ENCODE data around the gene CCDC192. TPM values are rescaled to one million over a fixed set of nuclear protein-coding genes. Genes with fewer than 3 reads are reported as not detected.

The CCDC192 gene
- total RNA-seq, 1 donor from 2014 or later: not detected

DNA sequence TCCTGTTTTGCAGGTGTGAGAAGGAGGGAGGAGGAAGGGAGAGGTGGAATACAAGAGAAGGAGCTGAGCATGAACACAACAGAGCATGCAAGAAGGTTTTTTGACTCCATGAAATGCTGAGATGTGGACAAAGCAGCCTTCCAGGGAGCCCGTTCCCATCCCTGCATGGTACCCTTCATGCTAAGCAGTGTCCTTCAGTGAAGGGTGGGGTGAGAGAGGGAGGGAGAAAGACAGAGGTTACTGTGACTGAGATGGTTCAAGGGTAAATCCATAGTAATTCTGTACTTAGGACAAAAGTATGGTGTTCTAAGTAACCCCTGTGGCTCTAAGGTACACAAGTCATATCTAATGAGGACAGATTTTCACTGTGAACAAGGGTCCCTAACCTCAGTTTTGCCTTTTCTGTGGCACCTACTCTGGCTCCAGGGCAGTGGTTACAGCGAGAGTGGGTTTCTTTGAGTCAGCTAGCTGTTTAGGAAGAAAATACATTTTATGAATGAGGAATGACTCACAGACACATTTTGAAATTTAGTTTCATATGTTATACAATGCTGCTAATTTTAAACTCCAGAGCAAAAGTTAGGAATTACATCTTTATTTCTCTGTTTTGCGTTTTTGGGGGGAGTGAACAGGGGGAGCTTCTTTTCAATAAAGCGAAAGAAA lies 195.5 kb downstream of the CCDC192 start:
- intact Hi-C loops (cut with DNase I): no loop called here
- DNase-seq (ENCODE audit: low spot score): no peak

DNA sequence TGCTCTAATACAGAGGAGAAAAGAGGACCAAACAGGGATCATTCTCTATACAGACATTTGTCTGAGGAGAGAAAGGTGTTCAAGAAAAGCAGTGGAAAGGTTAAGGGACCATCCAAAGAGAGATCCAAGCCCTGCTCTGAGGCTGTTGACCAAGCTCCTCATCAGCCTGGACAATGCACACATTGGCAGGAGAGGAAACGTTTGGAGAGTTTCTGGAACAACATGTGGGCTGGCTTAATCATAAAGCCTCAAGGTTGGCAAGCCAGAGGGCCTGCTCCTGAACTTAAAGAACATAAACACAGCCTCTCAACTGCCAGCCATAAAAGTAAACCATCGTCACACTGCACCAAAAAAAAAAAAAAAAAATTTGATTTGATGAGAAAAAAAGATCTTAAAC lies 196.0 kb downstream of the CCDC192 start:
- no peak for DNase-seq (ENCODE audit: low spot score)
- intact Hi-C loops (cut with DNase I): no loop called here

GRCh38 chr5:127906562-127907204 lies 203.5 kb downstream of the CCDC192 start:
- no peak for DNase-seq (ENCODE audit: low spot score)
- intact Hi-C loops (cut with DNase I): loop anchor here (10.0 kb wide), 1 partner anchor 178 kb away; the partner anchor contains the start of gene SLC12A2

- intact Hi-C loops (cut with DNase I): loop anchor here (10.0 kb wide), 1 partner anchor 177 kb away; the partner anchor contains the start of gene SLC12A2
- no peak for DNase-seq (ENCODE audit: low spot score)
Observed at GRCh38 chr5:127907907-127908306, 204.7 kb downstream of the CCDC192 start.

GRCh38 chr5:127909066-127909465 lies 205.9 kb downstream of the CCDC192 start:
- no peak for DNase-seq (ENCODE audit: low spot score)
- intact Hi-C loops (cut with DNase I): loop anchor here (10.0 kb wide), 1 partner anchor 176 kb away; the partner anchor contains the start of gene SLC12A2

- intact Hi-C loops (cut with DNase I): loop anchor here (10.0 kb wide), 1 partner anchor 175 kb away; the partner anchor contains the start of gene SLC12A2
- DNase-seq (ENCODE audit: low spot score): no peak
Observed at GRCh38 chr5:127909821-127910220, 206.6 kb downstream of the CCDC192 start.

GRCh38 chr5:127910307-127910956 lies 207.2 kb downstream of the CCDC192 start:
- intact Hi-C loops (cut with DNase I): no loop called here
- DNase-seq (ENCODE audit: low spot score): no peak

DNA sequence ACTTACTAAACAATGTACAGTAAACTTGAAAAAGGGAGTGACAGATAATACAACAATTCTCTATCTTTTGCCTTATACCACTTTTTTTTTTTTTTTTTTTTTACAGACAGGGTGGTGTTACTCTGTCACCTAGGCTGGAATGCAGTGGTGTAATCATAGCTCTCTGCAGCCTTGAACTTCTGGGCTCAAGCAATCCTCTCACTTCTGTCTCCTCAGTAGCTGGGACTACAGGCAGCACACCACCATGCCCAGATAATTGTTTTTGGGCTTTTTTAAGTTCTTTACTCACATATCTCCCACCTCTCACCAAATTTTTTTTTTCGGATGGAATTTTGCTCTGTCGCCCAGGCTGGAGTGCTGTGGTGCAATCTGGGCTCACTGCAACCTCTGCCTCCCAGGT lies 208.4 kb downstream of the CCDC192 start:
- intact Hi-C loops (cut with DNase I): no loop called here
- no peak for DNase-seq (ENCODE audit: low spot score)

GRCh38 chr5:127912411-127912810 lies 209.2 kb downstream of the CCDC192 start:
- DNase-seq (ENCODE audit: low spot score): no peak
- intact Hi-C loops (cut with DNase I): no loop called here

GRCh38 chr5:127916885-127917573 lies 213.8 kb downstream of the CCDC192 start:
- no peak for DNase-seq (ENCODE audit: low spot score)
- intact Hi-C loops (cut with DNase I): no loop called here

- no peak for DNase-seq (ENCODE audit: low spot score)
- intact Hi-C loops (cut with DNase I): no loop called here
Observed at GRCh38 chr5:127919006-127919796, 216.0 kb downstream of the CCDC192 start.

DNA sequence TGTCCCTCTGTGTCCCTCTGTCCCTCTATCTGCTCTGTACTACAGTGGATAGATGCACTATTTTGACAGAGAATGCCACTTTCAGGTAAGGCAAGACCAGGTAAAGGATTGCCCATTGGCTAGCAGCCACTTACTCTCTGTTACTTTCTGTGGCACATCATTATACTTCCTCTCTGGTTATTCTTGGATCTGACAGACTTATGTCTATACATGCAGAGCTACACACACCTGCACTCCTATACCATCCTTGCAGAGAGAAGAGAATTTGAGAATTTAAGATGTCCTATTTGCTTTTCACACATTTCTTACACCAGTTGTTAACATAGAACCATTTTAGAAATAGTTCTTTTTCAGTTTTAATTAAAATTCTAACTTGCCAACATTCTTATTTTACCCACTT lies 216.6 kb downstream of the CCDC192 start:
- intact Hi-C loops (cut with DNase I): no loop called here
- no peak for DNase-seq (ENCODE audit: low spot score)

- no peak for DNase-seq (ENCODE audit: low spot score)
- intact Hi-C loops (cut with DNase I): no loop called here
Observed at GRCh38 chr5:127920936-127921335, 217.7 kb downstream of the CCDC192 start.

DNA sequence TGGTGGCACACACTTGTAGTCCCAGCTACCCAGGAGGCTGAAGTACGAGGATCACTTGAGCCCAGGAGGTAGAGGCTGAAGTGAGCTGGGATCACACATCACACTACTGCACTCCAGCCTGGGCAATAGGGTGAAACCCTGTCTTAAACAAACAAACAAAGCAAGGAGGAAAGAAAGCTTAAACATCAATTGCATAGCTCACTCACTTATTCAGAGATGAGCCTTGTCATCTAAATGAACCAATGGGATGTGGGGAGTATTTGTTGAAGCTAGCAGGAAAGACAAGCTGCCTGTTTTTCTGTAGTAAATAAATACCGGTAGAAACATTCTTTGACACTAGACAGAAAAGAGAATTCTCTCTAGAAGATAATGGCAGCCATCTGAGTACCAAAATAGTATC lies 219.4 kb downstream of the CCDC192 start:
- DNase-seq (ENCODE audit: low spot score): no peak
- intact Hi-C loops (cut with DNase I): no loop called here

GRCh38 chr5:127923804-127924570 lies 220.8 kb downstream of the CCDC192 start:
- no peak for DNase-seq (ENCODE audit: low spot score)
- intact Hi-C loops (cut with DNase I): no loop called here

- intact Hi-C loops (cut with DNase I): no loop called here
- no peak for DNase-seq (ENCODE audit: low spot score)
Observed at GRCh38 chr5:127924606-127925005, 221.4 kb downstream of the CCDC192 start.

GRCh38 chr5:127925916-127926315 lies 222.7 kb downstream of the CCDC192 start:
- intact Hi-C loops (cut with DNase I): no loop called here
- no peak for DNase-seq (ENCODE audit: low spot score)

- intact Hi-C loops (cut with DNase I): no loop called here
- DNase-seq (ENCODE audit: low spot score): no peak
Observed at GRCh38 chr5:127926974-127927373, 223.8 kb downstream of the CCDC192 start.

DNA sequence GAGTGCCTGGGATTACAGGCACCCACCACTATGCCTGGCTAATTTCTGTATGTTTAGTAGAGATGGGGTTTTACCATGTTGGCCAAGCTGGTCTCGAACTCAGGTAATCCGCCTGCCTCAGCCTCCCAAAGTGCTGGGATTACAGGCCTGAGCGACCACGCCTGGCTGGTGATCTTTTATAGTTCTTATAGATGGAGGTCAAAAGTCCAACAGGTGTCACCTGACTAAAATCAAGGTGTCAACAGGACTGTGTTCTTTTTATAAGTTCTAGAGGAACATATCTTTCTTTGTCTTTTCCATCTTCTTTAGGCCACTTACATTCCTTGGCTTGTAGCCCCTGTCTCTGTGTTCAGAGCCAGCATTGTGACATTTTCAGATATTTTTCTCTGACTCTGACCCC lies 224.9 kb downstream of the CCDC192 start:
- DNase-seq (ENCODE audit: low spot score): no peak
- intact Hi-C loops (cut with DNase I): no loop called here
